ENCODE data around the gene SCGB3A2.
"Not testable (repeated sequence)": the region's sequence is repeated elsewhere in the genome, so short reads cannot be mapped to it uniquely, and the experiment has no call there.

SCGB3A2 gene

GRCh38 chr5:147860641-147861025 is 17.9 kb upstream of the SCGB3A2 start:
- in situ Hi-C loops (cut with MboI; ENCODE audit: low sequenced_read_pairs) = no loop called here

- in situ Hi-C loops (cut with MboI; ENCODE audit: low sequenced_read_pairs) = no loop called here
Observed at GRCh38 chr5:147863454-147864158, 14.9 kb upstream of the SCGB3A2 start.

- in situ Hi-C loops (cut with MboI; ENCODE audit: low sequenced_read_pairs) = no loop called here
Observed at GRCh38 chr5:147869112-147869511, 9.4 kb upstream of the SCGB3A2 start.

GRCh38 chr5:147869892-147870291 is 8.6 kb upstream of the SCGB3A2 start:
- in situ Hi-C loops (cut with MboI; ENCODE audit: low sequenced_read_pairs) = not testable (repeated sequence)

GRCh38 chr5:147871980-147872549 is 6.4 kb upstream of the SCGB3A2 start:
- in situ Hi-C loops (cut with MboI; ENCODE audit: low sequenced_read_pairs) = not testable (repeated sequence)

GRCh38 chr5:147872744-147873435 is 5.6 kb upstream of the SCGB3A2 start:
- in situ Hi-C loops (cut with MboI; ENCODE audit: low sequenced_read_pairs) = not testable (repeated sequence)

- in situ Hi-C loops (cut with MboI; ENCODE audit: low sequenced_read_pairs) = not testable (repeated sequence)
Observed at GRCh38 chr5:147874118-147874875, 4.2 kb upstream of the SCGB3A2 start.

GRCh38 chr5:147874910-147875367 is 3.6 kb upstream of the SCGB3A2 start:
- in situ Hi-C loops (cut with MboI; ENCODE audit: low sequenced_read_pairs) = no loop called here

- in situ Hi-C loops (cut with MboI; ENCODE audit: low sequenced_read_pairs) = no loop called here
Observed at GRCh38 chr5:147876141-147876540, 2.4 kb upstream of the SCGB3A2 start.

- in situ Hi-C loops (cut with MboI; ENCODE audit: low sequenced_read_pairs) = no loop called here
Observed at GRCh38 chr5:147876626-147877025, 1.9 kb upstream of the SCGB3A2 start.

GRCh38 chr5:147879784-147880183 is 1.3 kb downstream of the SCGB3A2 start:
- in situ Hi-C loops (cut with MboI; ENCODE audit: low sequenced_read_pairs) = no loop called here

- in situ Hi-C loops (cut with MboI; ENCODE audit: low sequenced_read_pairs) = no loop called here
Observed at GRCh38 chr5:147880487-147880886, 2.0 kb downstream of the SCGB3A2 start.

- in situ Hi-C loops (cut with MboI; ENCODE audit: low sequenced_read_pairs) = no loop called here
Observed at GRCh38 chr5:147882586-147883313, 4.2 kb downstream of the SCGB3A2 start.

- in situ Hi-C loops (cut with MboI; ENCODE audit: low sequenced_read_pairs) = no loop called here
Observed at GRCh38 chr5:147887026-147887627, 8.6 kb downstream of the SCGB3A2 start.

GRCh38 chr5:147887930-147888329 is 9.4 kb downstream of the SCGB3A2 start:
- in situ Hi-C loops (cut with MboI; ENCODE audit: low sequenced_read_pairs) = no loop called here

- in situ Hi-C loops (cut with MboI; ENCODE audit: low sequenced_read_pairs) = no loop called here
Observed at GRCh38 chr5:147892696-147893296, 14.3 kb downstream of the SCGB3A2 start.

GRCh38 chr5:147893820-147894219 is 15.3 kb downstream of the SCGB3A2 start:
- in situ Hi-C loops (cut with MboI; ENCODE audit: low sequenced_read_pairs) = no loop called here

- in situ Hi-C loops (cut with MboI; ENCODE audit: low sequenced_read_pairs) = no loop called here
Observed at GRCh38 chr5:147895864-147896263, 17.4 kb downstream of the SCGB3A2 start.

GRCh38 chr5:147898875-147899401 is 20.4 kb downstream of the SCGB3A2 start:
- in situ Hi-C loops (cut with MboI; ENCODE audit: low sequenced_read_pairs) = no loop called here
